GM21381 (cell line): ENCODE data around the gene PROM1.

ENCODE experiments used
- ATAC-seq: cut with Tn5 transposase; IDR thresholded peaks from one replicate; pipeline ENCODE4 v1.9.1; 2021; ENCODE audit warnings: mild to moderate bottlenecking, moderate library complexity; ENCODE audit not compliant: unreplicated experiment

Gene PROM1, protein sequence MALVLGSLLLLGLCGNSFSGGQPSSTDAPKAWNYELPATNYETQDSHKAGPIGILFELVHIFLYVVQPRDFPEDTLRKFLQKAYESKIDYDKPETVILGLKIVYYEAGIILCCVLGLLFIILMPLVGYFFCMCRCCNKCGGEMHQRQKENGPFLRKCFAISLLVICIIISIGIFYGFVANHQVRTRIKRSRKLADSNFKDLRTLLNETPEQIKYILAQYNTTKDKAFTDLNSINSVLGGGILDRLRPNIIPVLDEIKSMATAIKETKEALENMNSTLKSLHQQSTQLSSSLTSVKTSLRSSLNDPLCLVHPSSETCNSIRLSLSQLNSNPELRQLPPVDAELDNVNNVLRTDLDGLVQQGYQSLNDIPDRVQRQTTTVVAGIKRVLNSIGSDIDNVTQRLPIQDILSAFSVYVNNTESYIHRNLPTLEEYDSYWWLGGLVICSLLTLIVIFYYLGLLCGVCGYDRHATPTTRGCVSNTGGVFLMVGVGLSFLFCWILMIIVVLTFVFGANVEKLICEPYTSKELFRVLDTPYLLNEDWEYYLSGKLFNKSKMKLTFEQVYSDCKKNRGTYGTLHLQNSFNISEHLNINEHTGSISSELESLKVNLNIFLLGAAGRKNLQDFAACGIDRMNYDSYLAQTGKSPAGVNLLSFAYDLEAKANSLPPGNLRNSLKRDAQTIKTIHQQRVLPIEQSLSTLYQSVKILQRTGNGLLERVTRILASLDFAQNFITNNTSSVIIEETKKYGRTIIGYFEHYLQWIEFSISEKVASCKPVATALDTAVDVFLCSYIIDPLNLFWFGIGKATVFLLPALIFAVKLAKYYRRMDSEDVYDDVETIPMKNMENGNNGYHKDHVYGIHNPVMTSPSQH

DNA sequence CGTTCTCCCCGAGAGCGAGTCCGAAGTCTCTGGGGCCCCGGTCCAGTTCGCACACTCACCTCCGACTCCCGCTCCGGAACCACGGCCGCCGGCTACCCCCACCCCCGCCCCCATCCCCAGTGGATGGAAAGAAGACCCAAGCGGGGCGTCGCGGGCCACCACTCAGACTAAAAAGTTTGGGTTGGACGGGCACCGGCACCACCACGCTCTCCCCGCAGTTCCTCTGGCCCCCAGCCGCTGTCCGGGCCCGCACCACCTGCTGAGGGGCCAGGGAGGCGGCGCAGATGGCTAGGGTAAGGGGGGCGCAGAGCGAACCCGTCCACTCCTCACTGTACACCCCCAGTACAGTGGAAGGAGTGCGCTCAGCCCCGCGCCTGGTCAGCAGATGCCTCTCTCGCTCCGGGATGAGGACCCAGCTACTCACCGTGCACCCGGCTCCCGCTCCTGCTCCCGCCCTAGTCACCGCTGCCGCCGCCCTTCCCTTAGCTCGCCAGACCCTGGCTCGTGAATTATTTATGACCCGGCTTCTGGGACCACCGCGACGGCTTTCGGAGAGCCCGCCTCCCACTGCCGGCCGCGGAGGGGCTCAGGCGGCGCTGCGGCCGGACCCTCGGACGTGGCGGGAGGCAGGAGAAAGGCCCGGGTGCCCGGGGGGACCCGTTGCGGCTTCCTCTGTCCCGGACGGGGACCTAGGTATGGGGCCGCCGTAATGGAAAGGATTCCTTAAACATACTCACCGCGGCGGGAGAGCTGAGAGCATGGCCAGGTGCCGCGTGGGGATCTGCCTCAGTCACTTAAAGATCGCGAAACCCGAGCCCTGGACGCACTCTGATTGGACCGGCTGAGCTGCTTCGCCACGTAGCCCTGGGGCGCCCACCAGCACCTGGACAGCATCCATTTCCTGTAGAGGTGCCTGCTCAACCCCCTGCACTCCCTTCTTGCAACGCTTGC is at the start of gene PROM1:
Gene PROM1, minus strand, starts transcription at position 783 of the 951 bp plus-strand sequence. CDS start 8,117 bp downstream, outside the sequence.
- ATAC-seq = no peak

DNA sequence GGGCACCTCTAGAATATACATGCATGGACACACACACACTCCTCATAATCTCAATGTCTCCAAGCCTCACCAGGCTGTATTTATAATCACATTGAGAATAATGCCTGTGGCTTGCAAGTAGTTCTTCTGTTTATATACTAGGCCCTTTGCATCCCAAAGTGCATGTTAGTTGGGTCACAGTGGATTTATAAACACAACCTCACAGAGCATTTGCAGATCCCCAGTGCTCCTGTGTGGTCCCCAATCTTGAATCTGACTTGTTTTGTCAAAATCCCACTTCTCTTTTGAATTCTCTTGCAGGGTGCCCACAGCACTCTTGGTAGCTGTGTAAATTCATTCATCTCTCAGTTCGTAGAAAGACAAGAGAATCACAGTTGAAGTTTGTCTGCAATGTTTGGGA is 49.6 kb upstream of the PROM1 start:
- ATAC-seq = no peak

DNA sequence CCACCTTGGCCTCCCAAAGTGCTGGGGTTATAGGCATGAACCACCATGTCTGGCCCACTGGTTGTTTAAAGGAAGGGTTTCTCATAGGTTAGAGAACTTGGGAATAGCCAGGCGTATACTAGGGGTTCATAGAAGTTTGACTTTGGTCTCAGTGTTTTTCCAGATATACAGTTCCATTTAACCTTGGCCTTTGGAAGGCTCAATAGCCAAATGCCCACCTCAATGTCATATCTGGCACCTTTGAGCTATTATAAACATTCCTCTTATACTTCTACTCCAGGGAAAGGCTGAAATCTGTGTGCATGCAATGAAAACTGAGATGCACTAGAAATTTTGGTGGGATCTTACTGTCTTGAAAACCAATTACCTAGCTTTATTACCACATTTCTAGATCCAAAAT is 47.5 kb upstream of the PROM1 start:
- ATAC-seq = no peak

DNA sequence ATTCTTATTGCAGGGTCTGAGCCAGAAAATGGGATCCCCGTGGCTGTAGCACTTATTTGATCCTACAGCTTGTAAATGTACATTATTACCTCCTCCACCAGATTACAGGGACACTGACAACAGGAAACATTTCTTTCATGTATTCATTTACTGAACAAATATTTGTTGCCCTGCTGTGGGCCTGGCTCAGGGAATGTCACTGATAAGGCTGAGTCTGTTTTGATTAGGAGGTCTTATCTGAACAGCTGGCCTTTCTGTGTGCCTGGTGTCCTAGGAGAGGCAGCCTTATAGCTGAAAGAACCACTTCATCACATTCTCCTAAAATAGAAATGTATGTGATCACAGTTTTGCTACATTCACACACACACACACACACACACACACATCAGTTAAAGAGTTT is 45.5 kb upstream of the PROM1 start:
- ATAC-seq = no peak

DNA sequence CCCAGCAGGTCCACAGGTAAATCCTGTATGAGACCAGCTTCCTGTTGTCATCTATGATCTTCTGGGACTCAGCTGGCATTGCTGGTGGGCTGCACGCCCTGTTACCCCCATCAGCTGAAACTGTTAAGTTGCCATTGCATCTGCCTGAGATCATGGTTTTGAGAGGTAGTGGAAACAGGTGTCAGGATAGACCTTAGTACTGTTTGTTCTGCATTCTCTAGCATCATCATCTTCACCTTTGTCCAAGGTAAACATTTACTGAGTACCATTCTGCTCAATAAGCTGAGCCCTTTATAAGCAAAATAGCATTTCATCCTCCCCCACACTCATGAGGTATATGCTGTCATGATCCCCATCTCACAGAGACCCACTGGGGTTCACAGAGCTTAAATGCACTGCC is 42.9 kb upstream of the PROM1 start:
- no peak for ATAC-seq

DNA sequence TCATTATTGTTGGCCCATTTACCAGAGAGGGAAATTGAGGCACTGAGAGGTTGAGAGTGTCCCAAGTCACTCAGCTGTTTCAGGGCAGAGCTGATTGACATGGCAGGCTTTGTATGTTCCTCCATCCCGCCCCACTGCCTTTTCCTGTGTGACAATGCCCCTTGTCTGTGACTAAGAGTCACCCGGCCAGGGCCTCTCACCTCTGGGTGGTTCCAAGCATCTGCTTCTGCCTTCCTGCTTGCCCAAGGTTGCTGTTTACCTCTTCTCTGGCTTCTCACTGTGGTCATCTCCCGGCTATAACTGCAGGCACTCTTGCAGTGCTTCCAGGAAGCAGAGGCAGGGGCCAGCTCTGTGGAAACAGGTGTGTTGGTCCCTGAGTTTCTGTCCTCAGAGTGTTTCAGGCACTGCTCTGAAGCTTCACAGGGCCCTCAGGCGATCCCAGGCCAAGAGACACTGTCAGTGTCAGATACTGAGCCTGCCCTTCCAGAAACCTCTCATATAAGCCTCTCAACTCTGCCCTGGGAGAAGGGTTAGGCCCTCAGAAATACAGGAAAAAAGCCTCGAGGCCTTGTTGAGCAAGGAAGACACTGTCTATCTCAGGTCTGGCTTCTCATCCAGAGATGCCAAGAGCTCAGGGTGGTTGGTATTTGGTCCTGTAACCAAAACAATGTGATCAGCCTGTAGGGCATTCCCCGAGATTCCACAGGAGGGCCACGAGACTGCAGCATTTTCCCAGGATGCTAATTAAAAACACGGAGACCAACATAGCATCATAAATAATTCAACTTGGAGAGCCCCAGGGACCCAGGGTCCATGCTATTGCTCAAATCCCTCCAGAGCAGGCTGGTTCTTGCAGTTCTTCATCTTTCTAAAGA is 42.0 kb upstream of the PROM1 start:
- no peak for ATAC-seq

DNA sequence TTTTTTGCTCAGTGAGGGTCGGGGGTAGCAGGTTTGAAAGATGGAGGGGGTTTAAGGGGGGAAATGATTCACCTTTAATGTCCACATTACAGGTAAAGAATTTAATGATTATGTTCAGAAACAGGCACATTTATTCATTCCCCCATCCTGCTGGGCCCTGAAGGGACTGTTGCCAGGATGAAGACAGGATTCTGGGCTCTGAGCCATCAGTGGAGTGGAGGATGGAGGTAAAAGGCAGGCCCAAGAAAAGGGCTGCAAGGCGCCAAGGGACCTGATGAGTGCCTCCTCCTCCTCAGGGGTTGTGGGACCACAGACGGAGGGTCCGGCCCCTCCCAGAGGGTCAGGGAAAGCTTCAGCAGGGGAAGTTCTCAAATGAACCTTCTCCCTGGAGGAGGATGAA is 40.4 kb upstream of the PROM1 start:
- no peak for ATAC-seq

DNA sequence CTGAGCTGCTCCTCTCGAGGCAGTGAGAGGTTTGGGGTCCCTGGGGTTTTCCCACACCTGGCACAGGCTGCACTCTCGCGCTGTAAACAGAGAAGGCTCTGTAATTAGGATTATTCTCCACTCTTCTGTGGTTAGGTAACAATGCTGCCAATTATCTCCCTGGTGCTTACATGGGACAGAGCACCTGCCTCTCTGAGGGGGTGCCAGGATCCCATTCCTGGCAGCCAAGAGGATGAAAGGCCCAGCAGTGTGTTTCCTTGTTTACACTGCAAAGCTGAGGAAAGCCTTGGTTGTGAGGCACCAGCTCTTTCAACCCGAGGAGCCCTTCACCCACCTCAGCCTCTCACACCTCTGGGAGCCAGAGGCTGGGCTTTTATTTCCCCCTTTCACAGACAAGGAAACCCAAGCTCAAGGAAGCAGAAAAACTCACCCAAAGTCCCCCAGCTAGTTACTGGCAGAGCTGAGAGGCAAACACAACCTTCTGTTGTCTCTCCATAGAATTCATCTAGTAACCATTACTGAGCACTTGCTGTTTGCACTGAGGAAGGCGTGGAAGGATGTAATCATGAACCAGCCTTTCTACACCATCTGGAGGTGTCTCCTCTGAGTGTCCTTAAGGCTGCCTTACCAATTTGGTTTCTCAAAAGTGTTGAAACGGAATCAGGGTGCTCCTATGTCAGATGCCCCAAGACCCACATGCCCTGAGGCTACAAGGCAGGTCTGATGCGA is 39.7 kb upstream of the PROM1 start:
- no peak for ATAC-seq

DNA sequence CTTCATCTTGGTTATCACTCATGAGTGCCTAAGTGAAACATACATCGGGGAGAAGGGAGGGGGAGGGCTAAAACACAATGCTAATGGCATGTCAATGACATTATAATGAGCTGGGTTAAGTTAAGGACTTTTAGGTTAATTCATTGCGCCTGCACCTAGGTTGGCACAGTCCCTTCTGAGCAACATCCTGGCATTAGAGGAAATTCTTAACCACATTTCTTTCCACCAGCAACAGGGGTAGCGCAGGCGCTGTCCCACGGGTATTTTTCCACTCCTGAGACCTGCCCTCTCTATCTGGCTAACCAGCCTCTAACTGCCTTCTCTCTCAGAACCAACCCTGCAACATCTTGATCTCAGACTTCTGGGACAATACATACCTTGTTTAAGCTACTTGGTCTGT is 39.0 kb upstream of the PROM1 start:
- no peak for ATAC-seq

DNA sequence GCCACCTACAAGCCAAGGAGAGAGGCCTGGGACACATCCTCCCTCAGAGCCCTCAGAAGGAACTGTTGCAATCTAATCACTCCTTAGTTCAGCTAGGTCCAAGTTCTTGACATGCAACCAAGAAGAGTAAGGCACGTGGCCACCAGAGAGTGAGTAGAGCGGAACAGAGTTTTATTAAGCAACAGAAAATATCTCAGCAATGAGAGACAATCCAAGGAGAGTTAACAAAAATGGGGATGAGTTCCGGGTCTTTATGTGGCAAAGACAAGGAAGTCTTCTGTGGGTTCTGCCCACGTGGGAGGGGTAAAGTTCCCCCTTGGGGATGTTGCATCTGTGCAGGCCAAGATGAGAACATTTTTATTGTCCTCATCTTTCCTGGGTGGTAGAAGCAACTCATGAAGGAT is 38.5 kb upstream of the PROM1 start:
- ATAC-seq = no peak

DNA sequence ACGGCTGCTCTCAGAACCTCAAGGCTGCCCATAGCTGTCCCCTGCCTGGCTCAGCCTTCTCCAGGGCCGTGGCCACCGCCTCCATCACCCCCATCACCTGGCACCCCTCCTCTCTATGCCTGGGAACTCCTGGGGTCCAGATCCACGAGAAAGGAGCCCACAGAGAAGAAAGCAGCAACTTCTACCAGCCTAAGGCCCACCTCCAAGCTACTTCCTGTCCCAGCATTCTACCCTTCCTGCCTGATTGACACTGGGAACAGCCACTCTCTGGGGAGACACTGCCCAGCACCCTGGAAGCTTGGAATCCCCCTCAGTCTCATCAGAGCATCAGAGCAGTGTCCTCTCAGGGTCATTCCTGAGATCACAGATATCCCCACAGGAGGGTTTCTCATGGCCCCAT is 36.9 kb upstream of the PROM1 start:
- ATAC-seq = no peak

DNA sequence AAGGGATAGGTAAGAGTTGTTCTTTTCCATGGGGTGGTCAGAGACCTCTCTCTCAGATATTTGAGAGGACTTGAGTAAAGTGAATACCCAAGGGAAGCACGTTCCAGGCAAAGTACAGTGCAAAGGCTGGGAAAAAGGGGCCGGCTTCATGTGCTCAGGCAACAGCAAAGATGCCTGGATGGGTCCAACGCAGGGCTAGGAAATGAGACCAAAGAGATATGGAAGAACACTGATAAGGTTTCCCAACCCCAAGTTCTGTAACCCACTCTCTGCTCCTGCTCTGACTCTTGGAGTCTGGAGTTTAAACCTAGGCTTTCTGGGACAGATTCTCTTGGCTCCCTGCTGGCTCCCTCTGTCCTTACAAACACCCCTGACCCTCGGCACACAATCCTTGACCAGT is 36.2 kb upstream of the PROM1 start:
- no peak for ATAC-seq

DNA sequence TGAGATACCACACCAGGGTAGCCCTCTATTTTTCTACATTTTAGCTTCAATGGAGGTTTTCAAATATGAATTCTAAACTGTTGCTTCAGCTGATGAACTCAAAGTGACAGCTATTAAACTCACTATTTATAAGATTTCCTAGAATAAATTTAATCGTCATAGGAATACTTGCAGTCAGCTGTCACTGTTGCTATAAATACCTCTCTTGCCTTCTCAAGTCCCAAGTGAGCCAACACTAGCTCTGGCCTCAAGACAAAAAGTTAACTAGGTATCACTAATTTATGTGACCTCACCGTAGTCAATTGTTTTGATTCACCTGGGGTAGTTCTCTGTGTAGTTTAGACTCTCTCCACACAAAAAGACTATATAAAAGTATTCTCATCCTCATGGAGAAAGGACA is 34.3 kb upstream of the PROM1 start:
- ATAC-seq = no peak

DNA sequence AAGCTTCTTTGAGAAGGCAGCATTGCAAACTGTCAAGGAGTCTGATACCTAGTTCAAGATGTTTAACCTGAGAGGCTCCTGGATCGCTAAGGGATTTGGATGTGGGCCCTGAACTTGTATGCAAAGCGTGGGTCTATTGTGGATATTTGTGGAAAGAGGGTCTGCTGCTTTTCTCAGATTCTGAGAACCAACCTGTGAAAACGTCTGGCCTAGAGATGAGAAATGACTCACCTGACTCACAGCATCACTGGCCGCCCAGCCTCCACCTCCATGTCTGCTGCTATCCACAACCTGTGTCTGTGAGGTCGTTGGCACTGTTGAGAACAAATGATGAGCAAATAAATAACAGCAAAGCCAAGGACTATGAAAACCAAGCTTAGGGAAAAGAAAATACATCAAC is 33.3 kb upstream of the PROM1 start:
- ATAC-seq = no peak

DNA sequence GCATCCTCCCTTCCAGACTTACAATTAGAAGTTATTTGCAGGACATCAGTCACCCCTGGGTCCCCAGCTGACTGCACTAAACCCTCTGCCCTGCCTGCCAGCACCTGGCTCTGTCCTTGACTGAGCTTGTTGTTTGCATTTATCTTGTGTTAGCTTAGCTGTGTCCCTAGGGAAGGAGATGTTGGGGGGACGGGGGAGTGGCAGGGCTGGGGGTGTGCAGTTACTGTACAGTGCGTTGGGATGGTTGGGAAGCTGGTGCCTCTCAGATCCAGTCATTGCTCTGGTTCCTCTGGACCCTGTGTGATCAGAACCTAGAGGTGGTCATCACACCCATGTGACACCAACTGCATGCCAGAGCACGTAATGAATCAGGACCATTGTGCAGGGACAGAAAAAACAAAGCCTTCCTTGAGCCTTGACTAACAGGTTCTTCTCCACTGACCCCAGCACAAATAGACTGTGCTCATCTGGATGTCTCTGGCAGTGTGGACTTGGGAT is 32.7 kb upstream of the PROM1 start:
- ATAC-seq = no peak

DNA sequence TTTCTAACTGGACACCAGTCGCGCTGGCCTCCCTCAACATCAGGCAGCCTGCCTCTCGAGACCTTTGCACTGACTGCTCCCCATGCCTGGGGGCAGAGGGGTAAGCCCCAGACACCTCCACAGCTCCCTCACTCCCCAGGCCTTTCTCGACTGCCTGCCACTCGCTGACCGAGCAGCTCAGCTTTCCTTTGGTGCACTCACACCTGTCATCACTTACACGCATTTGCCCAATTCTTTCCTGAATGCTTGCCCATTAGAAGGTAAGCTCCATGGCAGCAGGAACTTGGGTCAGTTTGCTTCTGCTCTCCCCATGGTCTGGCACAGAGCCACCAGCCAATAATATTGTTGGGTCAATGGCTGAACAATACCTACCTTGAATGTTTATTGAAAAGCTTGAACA is 32.2 kb upstream of the PROM1 start:
- no peak for ATAC-seq

DNA sequence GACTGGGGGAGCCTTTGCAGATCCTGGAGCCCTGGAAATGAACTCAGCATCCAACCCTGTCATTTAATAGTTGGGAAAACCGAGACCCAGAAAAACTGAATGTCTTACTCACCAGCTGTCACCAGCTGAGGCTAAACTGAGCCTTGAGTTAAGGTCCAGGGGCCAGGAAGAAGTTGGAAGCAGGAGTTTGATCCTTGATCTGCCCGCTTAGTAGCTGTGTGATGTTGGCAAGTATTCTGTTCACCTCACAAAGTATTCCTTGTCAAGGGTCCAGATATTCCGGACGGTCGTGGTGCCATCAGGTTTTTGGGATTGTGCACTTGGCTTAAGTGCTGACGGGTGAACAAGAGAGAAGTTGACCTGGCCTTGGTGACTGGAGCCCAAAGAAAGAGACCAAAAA is 30.7 kb upstream of the PROM1 start:
- ATAC-seq = no peak

DNA sequence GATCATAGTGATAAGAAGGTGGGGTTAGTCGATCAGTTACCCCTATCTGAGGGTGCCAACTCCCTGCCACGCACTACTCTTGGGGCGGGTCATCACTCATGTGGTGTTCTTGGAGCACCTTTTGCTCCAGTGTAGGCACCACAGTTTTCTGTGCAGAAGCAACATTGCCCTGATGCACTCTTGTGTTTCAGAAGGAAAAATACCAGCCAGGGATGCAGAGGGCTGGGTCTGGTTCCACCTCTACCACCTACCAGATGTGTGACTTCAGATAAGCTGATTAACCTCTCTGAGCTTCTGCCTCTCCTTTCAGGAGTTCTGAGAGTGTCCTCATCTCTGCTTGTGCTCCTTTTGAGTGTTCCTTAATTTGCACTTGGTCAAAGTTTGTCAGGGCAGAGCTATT is 29.9 kb upstream of the PROM1 start:
- no peak for ATAC-seq

DNA sequence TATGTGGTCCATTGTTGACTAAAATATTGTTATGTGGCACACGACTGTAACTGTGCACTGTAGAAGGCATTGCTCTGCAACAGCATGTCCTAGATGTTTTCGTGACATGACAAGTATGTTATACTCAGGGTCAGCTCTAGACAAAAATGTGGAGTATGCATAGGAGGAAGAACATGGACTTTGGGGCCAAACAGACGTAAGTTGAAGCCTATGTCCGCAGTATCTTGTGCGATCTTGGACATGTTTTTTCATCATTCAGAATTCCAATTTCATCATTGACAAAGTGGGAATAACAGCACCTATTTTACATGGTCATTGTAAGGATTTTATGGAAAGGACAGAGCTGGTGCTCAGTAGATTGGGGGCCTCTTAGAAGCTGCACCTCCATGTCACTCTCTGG is 27.7 kb upstream of the PROM1 start:
- no peak for ATAC-seq
